ENCODE results near the gene ADAMTSL1. TPM values are rescaled to one million over a fixed set of nuclear protein-coding genes. Genes with fewer than 3 reads are reported as not detected.

ADAMTSL1 gene
- total RNA-seq, 2 donors from 2014 or later, result 2.5 to 3.8 TPM

DNA sequence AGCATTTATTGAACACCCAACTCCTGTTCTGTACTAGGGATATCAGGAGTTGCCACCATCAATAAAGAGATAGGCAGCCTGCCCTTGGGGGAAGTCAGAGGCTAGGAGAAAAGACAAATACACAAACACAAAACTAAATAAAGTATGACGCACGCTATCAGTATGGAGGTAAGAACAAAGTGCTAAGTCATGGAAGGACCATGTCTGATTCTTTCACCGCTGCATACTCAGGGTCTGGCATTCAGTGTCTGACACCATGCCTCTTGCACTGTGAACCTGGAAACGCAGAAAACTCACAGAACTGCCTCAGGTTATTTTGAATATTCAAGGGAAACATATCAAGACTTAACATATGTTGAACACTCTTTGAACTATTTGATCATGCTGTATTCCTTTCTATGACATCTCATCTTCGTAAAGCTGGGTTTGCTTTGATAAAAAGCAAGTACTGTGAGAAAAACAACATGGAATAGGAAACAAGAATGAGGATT, 65.3 kb downstream of the ADAMTSL1 start:
- intact Hi-C loops (cut with DNase I), result no loop called here
- DNase-seq, result no peak
- no peak for ATAC-seq

DNA sequence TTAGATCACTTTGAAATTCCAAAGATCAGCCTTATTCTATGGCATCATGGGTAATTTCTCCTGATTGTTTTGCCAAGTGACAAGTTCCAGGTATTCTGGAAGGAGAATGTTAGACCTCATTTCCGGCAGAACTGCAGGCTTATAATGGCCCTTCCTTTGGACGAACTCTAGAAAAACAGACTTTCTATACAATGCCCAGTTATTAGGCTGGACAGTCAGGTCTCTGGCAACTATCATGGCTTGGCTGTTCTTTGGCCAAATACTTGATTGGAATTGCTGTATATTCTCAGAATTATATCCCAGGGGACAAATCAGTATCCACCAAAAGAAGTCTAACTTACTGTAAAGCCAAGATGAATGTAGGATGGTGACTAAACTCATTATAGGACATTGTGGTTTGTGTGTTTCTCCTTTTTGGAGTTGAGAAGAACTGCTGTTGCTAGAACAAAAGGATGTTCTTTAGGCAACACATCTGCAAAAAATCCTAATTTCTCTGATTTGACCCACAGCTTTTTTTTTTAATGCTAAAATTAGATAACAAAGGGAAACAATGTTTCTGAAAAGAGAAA, 69.0 kb downstream of the ADAMTSL1 start:
- no peak for DNase-seq
- intact Hi-C loops (cut with DNase I), result no loop called here

DNA sequence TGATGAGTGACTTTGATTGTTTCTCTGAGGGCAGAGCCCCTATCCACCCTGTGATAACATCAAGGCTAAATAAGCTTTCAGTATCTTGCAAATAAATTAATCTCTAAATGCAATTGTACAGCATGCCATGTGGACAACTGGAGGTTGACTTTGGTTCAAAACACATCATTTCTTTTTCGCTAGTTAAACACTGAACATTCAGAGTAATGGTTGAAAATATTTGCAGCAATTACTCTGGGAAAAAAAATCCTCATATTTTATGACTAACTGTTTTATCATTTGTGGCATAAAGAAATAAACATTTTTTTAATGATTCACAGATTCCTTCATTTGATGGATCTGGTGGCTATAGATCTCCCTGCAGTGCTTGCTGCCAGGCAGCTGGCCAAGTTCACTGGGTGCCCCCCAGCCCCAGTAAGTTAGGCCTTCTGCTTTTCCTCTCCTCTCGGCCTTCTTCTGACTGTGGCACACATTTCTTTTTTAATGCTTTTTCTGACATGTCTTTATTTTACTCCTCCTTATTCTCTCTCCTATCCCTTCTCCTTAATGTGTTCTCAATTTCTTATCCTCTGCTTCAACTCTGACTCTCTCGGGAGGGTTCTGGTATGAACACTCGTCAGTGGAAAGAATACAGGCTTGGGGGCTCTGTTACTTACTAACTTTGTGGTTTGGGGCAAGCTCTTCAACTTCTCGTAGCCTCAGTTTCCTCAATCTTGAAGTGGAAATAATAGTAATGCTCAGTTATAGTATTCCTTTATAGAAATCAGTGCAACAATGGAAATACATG, 69.6 kb downstream of the ADAMTSL1 start:
- ATAC-seq, result peak in 1 of 2 donors; percentile 14
- DNase-seq, result no peak
- intact Hi-C loops (cut with DNase I), result no loop called here

More for the DNA sequence above, 69.0 kb downstream of the ADAMTSL1 start:
- ATAC-seq, result no peak

DNA sequence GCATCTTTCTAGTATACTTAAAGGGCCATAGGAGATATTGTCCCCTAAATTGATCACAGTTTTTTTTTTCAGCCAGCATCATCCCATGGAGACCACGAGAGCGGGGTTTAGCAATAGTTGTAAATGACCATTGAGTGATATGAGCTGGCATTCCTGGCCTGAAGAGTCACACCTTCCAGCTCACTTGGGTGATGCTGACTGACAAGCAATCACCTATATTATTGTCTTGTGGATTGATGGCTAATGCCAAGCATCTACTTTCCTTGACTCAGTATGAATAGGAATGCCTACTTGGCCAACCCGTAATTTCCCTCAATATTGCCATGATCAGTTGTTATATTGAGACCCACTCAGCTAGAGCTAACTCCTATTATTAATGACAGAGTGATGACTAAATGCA, 70.5 kb downstream of the ADAMTSL1 start:
- ATAC-seq, result no peak
- no peak for DNase-seq
- intact Hi-C loops (cut with DNase I), result no loop called here

DNA sequence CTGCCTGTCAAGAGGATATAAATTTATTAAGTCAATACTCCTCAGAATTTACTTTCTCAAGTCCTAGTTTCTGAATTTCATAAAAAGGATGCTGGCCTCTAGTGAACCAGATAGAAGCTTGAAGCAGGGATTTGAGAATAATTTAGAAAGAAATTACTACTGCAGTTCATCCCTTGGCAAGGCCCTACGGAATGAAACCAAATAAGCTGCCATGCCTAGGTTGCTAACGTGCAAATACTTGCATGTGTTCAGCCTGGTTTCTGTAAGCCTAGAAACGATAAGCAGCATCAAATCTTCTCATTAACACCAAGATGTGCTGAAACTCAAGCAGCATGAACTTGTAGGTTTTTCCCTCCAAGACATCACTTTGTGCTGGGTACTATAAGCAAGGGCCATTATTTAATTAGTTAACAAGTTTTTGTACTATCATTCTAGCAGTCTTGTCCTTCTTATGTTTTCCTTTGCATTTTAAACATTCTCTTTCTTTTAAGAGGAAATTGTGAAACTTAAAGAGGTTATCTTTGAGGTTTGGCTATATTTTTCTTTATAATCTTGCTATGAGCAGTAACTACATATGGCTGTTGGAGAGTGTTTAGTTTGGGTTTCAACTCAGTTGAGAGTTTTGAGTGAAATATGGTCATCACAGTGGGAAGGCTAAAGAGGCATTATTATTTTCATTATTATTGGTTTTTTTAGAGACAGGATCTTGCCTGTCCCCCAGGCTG, 71.8 kb downstream of the ADAMTSL1 start:
- ATAC-seq (no peak), DNase-seq (no peak)
- intact Hi-C loops (cut with DNase I), result no loop called here

DNA sequence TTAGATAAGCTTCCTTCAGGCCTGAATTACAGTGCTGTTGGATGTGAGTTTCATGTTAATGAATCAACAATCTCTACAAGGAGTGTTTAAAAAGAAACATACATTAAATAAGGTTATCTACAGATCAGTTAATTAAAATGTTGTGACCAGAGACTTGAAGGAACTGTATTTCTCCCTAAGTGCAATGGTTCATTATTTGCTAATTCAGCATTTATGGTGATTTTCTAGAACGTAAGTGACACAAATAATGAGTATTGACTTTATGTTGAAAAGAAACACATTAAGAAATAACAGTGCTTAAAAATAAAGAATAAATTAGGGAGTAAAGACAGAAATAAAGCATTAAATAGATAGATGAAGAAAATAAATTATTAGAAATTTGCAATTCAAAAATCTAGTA, 74.5 kb downstream of the ADAMTSL1 start:
- ATAC-seq, result no peak
- intact Hi-C loops (cut with DNase I), result no loop called here
- DNase-seq, result no peak

DNA sequence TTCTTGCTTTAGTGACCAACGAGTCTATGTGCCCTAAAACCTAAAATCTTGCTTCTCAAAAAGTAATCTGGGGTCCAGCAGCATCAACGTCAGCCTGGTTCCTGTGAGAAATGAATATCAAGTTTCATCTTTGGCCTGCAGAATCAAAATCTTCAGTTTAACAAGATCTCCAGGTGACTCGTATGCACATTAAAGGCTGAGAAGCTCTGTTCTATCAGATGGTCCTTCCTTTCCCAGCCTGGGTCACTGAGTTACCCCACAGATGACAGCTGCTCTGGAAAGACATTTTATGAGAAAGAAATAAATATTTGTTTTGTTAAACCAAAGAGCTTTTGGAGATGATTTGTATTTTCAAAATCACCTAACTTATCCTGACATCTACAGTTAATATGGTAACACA, 75.8 kb downstream of the ADAMTSL1 start:
- no peak for DNase-seq
- intact Hi-C loops (cut with DNase I), result no loop called here
- ATAC-seq, result no peak

DNA sequence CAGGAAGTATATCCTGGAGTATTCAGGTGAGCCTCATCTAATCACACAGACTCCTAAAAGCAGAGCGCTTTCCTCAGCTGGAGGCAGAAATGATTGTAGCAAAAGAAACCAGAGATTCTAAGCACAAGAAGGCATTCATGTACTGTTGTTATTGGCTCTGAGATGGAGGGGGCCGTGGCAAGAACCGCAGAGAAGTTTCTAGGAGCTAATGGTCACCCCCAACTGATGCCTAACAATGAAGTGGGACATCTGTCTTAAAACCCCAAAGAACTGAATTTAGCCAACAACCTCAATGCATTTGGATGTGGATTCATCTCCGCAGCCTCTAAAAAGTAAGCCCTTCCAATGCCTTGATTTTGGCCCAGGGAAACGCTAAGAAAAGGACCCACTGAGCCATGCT, 76.3 kb downstream of the ADAMTSL1 start:
- ATAC-seq (no peak), DNase-seq (no peak)
- intact Hi-C loops (cut with DNase I), result no loop called here

DNA sequence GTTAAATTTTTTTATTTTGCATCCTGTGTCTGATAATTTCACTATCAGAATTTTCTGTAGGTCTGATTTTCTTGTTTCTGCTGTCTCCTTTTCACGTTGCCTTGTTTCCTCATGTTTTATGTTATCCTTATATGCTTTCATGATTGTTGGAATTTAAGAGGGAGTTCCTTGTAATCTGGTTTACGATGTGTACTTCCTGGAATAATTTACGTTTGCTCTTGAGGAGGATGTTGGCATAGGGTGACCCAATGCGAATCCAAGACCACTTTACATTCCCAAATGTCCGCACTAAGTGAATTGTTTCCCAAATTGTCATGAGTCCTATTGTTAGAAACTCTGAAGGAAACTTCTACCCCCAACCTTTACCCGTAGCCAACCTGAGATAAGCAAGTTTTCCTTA, 80.3 kb downstream of the ADAMTSL1 start:
- intact Hi-C loops (cut with DNase I), result no loop called here
- no peak for ATAC-seq

DNA sequence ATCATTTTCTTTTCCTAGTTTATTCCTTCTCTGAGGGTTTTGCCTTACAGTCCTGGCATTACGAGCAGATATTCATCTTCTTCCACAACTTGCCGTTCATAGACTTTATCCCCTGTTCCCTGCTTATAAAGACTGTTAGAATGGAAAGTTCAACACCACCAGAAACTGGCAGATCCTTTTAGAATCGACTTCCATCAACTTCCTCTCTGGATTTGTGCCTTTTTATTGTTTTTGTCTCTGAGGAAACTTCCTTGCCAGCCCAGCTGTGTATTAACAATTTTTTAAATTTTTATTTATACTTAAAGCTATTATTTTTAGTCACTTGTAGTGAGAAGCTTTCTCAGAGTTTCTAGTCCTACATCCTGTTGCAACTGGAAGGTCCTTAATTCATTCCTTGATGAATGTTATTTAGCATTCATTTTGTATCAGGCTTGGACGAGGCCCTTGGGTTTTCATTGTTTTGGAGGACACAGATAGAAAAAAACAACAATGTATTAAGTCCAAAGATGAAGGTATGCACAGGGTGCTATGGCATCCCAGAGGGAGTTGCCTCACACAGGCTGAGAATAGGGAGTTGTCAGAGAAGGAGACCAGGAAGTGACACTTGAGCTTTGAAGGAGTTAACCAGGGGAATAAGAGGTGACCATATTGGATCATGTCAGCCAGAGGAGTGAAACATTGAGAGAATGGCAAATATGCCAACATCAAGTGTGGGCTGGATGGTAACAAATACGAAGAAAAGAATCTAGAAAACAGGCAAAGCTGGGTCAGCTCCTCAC, 81.3 kb downstream of the ADAMTSL1 start:
- DNase-seq (no peak), ATAC-seq (no peak)
- intact Hi-C loops (cut with DNase I), result no loop called here

More for the DNA sequence above, 80.3 kb downstream of the ADAMTSL1 start:
- DNase-seq, result no peak

DNA sequence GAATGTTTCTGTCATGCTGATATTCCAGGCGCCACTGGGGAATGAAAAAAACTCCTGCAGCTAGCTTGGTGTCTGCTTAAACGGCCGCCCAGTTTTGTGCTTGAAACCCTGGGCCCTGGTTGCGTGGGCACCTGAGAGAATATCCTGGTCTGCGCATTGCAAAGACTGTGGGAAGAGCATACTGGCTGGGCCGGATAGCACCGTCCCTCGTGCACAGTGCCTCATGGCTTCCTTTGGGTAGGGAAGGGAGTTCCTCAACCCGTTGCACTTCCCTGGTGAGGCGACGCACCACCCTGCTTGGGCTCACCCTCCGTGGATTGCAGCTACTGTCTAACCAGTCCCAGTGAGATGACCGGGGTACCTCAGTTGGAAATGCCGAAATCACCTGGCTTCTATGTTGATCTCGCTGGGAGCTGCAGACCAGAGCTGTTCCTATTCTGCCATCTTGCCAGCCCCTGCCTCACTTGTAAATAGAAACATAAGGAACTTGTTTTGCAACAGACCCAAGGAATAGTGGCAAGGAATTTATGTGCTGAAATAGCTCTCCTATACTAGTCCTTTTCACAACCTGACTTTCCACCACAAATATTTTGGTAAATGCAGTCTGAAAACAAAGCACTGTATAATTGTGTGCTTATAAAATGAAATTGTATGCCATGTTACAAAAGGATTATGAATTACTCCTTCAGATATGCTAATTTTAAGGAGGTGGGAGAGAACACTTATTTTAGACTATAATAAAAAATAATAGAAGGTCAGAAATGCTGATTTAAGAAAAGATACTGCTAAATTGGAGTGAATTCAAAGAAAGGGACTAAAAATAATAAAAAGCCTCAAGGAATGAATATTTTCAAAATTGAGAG, 90.3 kb downstream of the ADAMTSL1 start:
- ATAC-seq, result no peak
- intact Hi-C loops (cut with DNase I), result no loop called here

DNA sequence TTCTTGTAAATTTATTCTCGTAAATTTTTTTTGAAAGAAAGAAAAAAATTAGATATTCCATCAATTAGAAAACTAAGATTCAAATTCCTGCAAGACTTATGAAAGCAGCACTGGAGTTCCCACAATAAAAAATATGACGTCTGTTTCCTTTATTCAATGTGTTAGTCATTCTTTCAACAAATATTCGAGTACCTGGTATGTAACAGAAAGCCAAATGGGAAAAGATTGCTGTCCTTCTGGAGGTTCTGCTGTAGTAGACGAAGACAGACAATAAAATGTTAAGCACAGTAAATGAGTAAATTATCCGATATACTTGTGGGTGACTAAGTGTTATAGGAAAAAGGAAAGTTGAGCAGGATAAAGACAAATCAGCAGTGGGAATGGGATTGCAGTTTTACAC, 92.2 kb downstream of the ADAMTSL1 start:
- intact Hi-C loops (cut with DNase I), result no loop called here
- no peak for DNase-seq
- no peak for ATAC-seq

More for the DNA sequence above, 90.3 kb downstream of the ADAMTSL1 start:
- no peak for DNase-seq

DNA sequence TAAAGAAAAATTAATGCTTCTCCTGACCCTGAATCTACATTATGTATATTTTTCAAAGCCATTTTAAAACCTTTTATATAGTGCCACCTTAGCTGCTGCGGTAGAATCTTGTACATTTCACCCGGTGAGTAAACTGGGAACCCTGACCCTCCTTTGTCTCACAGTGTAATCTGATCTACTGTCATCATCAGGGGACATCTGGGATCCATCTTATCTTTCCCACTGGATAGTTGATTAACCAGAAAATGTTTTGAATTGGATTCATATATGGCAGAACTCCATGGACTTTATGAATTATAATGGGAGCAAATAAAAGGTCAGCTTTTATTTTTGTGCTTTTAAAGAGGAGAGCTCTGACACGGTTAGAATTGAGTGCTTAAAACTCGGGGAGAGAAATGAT, 95.0 kb downstream of the ADAMTSL1 start:
- ATAC-seq (no peak), DNase-seq (no peak)
- intact Hi-C loops (cut with DNase I), result no loop called here

DNA sequence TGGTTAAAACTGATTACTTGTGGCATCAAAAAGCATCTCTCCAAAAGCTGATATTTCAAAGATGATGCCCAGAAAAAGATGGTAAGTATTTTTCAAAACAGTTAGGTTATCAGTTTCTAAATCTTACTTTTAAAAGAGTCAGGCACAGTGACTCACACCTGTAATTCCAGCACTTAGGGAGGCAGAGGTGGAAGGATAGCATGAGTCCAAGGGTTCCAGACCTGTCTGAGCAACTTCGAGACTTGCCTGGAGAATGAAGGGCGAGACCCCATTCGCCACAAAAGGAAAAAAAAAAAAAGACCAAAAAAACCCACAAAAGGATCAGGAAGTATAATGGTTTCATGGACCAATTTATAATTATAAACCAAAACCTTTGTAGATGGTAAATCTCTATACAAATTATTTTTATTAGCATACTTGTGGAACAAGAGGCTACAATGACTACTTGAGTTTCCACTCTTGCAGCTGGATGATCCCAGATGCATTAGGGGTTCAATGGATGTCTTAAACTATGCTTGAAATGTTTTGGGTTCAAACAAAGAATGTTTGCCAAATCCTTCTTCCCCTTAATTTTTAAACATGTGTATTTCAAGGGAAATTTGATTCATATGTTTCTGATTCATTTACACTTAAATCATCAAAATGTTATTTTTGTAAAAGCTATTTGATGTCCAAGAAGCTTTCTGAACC, 96.1 kb downstream of the ADAMTSL1 start:
- DNase-seq (no peak), ATAC-seq (no peak)
- intact Hi-C loops (cut with DNase I), result no loop called here

DNA sequence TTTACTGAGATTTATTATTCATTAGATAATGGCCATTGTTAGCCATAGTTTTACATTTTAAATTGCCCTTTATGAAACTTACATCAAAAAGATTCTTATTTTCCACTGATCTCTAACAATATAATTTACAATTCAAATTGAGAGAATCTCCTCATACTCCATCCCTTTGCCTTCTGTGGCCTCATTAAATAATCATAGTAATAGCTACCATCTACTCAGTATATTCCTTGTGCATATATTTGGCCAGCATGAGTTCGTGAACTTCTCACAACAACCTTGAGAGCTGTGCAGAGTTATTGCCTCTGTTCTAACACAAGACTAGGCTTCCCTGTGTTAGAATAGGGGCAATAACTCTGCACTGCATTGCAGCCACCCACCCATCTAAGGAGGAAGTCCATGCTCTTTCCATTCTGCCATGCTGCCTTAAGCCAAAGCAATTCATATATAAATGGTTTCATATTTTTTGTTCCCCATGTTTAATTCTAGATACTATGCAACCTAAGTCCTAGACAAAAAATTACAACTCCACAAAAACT, 99.1 kb downstream of the ADAMTSL1 start:
- ATAC-seq, result no peak
- intact Hi-C loops (cut with DNase I), result no loop called here
- no peak for DNase-seq

DNA sequence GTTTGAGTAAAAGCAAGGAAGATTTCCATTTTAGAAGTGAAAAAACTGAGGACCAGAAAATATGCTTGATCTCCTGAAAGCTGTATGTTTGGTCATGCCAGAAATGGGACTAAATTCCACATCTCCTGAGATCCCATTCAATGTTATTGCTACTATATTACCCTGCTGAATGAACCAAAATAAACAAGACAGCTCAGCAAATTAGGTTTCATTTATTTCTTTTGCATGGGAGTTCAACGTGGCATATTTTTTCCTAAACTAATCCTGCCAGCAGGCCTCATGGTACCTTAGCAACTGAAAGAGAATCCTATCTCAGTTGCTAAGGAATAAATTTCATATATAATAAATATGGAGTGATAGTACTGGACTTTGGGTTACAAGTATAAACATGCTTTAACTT, 101.7 kb downstream of the ADAMTSL1 start:
- intact Hi-C loops (cut with DNase I), result no loop called here

DNA sequence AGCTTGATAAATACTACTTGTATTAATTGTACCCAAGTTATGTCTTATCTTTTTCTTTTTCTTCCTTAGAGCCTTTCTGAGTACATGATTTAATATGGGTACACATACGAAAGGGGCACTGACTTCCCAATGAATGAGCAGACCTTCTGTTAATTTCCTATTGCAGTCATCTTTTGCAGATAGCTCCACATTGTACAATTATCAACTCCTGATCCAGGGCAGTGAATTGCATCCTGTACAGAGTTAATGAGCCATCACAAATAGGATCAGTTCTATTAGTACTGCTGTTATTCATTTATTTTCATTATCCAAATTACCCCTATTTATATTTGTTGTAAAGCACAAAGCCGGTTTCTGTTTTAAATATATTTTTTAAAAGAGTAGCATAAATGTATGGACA, 105.6 kb downstream of the ADAMTSL1 start:
- DNase-seq (no peak), ATAC-seq (no peak)
- intact Hi-C loops (cut with DNase I), result no loop called here

More for the DNA sequence above, 101.7 kb downstream of the ADAMTSL1 start:
- no peak for DNase-seq
- ATAC-seq, result no peak

DNA sequence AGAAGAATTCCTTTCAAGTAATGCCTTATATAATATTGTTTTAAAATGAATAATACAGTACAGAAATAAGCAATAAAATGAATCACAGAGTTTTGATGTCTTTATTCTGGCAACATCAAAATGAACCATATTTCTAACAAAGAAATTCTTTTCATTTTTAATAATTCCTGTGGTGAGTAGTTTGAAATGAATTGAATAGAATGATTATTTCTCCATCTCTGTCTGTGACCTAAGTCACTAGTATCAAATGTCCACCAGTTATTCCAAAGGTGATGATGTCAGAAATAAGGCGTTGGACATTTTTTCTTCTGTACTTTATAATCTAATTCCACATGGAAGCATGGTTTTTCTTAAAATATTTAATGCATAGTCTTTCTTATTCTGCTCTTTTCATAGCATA, 106.2 kb downstream of the ADAMTSL1 start:
- ATAC-seq (no peak), DNase-seq (no peak)
- intact Hi-C loops (cut with DNase I), result no loop called here
